HG03378 (cell line): ENCODE data around the gene FAM72A.
"Not testable (repeated sequence)": the region's sequence is repeated elsewhere in the genome, so short reads cannot be mapped to it uniquely, and the experiment has no call there.

Experiments used
- ATAC-seq: cut with Tn5 transposase; IDR thresholded peaks from one replicate; pipeline ENCODE4 v1.9.1; 2021; ENCODE audit warnings: mild to moderate bottlenecking, moderate library complexity; ENCODE audit not compliant: unreplicated experiment

Gene FAM72A

DNA sequence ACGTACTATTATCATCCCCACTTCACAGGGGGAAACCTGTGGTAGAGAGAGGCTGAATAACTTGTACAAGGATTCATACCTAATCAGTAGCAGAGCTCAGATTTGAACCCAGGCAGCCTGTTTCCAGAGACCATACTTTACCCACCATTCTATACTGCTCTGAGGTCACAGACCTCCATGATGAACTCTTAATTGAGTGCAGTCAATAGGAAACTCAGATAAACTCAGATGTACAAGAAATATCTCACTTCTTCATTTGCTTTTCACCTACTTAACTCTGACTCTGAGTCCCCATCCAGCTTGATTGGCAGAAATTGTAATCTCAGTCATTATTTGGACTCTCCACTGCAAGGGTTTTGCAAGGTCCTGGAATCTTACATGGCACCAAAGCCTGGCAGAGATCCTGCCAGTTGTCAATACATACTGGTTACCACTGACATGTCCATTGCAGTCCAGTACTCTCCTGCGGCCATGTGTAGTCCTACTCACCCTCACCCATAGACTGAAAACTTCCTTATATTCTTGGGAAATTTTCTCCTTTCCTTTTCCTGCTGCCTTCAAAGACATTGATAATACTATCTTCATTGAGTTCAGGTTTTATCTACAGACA, 29.4 kb downstream of the FAM72A start:
- not testable (repeated sequence) for ATAC-seq

DNA sequence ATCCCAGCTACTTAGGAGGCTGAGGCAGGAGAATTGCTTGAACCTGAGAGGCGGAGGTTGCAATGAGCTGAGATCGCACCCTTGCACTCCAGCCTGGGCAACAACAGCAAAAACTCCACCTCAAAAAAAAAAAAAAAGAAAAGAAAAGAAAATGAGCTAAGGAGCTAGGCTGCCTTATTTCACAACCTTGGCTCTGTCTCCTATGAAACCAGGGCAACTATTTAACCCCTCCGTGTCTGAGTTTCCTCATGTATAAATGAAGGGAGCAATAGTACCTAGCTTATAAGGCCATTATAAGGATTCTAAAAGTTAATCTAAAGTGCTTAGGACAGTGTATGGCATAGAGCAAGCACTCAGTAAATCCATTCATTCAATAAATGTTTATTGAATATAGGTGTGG, 32.8 kb downstream of the FAM72A start:
- not testable (repeated sequence) for ATAC-seq

DNA sequence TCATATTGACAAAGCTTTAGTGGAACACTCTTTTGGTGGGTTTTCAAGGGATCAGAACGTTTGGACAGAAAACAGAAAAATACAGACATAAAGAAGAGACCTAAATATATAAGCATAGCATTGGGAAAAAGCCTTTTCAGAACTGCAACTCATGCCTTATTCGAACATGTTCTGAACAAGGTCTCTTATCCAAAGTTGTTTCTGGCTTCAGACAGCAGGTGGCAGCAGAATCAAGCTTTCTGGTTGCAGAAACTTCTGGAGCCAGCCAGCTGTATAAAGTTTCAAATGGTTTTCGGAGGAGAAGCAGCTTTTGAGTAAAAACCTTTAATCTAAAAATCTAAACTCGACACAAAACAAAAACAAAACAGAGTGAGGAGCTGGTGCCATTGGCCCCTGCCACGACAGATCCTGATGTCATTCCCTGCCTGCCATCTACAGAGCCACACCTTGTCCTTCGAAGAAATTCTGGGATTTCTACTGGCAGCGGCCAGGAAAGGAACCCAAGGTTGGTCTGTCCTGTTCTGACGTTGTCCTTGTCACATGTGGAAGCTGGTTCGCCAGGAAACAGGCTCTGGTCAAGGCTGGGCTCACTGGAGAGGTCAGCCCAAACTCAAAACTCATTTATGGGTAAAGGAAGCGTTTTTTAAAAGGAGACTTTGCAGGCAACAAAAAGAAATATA, 35.1 kb downstream of the FAM72A start:
- peak; percentile 75 for ATAC-seq

DNA sequence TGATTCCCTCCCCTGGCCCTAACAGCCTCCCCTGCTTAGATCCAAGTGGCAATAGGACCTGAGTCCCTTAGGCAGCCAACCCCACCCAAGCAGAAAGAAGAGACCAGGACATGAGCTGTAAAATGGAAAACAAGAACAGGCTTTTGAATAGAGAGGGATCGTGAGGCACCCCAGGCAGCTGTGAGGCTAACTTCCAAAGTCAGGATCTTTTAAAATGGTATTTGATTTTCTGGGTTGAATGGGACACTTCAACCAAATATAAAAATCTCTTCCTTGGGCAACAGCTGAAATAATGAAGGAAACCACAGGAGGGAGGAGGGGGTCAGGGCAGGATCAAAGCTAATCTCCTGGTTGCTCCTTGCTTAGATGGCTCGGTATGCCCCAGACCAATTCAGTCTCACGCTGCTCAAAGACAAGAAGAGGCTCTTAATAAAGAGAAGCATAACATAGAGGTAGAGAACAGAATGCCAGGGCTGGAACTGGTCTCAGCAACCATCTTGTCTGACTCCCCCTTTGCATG, 56.8 kb downstream of the FAM72A start:
- ATAC-seq = no peak

DNA sequence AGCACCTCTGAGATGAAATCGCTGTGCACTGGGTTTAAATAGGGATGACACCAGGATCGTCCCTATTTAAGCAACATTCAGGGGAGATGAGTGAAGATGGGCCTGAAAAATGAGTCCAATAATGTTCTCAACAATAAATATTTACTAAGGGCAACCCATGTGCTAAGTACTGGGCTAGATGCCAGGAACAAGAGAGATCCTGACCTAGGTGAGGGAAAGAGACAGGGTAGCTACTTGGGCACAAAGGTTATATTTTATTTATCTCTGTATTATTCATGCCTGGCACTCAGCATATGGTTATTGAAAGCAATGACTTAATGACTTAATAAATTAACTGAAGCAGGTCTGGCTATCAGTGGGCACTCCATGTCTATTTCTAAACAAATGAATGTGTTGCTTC, 58.0 kb downstream of the FAM72A start:
- no peak for ATAC-seq

DNA sequence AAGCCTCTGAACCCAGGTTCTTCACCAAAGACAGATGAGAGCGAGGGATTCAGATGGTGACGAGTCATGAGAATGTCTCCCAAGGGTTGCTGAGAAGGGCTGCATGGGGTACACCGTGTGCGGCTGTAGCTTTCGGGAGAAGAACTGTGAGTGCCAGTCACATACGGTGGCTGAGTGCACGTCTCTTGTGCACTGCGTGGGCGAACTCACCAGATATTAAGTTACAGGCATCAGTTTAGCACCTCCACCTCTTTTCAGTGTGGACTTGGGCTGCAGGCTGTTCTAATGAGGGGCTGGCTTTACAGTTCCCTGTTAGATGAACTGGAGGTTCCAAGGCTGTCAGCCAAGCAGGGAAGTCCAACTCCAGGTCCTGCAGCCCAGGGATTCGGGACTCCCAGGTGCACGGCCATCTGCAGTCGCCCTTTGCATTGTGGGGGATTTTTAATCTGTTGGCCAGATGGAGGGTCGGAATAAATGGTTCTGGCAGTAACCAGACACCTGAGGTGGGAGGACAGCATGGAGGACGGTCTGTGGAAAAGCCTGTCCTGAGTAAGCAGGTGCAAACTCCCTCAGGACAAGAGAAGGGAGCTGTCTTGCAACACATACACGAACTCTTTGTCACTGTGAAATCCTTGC, 59.0 kb downstream of the FAM72A start:
- no peak for ATAC-seq

DNA sequence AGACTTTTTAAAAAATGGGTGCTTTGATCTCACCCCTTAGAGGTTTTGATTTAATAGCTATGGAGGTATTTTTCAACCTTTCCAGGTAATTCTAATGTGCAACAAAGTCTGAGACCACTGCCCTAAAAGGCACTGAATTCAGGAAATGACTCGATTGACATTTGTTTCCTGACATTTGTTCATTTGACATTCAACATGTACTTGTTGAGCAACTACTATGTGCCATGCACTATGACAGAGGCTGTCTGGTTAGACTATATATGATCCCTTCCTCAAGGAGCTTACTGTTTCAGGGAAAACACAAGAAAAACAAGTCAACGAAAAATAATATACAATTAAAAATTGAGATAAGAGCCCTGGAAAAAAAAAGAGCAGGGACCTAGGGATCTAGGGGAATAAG, 59.9 kb downstream of the FAM72A start:
- ATAC-seq = no peak

DNA sequence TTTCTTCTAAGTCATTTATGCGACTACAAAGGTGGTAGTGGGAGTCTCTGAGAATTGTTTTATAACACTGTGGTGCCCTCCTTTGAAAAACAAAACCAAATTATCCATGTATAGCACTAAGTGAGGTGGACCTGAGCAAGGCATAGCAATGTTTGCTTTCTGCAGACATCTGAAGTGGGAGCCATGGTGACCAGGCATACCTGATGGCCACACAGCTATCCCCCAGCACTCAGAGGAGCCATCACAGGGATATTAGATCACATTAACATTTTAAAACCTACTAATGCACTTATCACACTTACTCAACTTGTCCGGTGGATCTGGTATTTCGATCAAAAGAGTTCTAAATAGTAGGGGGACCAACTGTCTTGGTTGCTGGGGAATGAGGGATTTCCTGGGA, 60.6 kb downstream of the FAM72A start:
- ATAC-seq = no peak

DNA sequence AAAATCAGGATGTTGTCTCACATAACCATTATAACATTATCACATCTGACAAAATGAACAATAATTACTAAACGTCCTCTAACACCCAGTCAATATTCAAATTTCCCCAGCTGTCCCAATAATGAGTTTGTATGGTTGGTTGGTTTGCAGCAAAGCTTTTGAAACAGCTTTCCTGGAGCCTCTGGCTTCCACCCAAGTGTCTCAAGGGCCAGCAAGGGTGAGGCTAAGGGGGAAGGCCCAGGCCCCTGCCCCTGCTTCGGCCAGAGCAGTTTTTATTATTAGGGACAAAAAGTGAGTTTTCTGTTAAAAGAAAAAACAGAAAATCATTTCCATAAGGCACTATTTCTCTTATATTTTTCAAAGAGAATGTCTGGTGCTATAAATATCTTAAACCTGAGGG, 66.4 kb downstream of the FAM72A start:
- ATAC-seq = no peak
